GM21390 (cell line): ENCODE results near the gene CACNA2D3.

Source experiments
- ATAC-seq: cut with Tn5 transposase; IDR thresholded peaks from one replicate; pipeline ENCODE4 v1.9.1; 2021; ENCODE audit not compliant: unreplicated experiment

CACNA2D3 gene

DNA sequence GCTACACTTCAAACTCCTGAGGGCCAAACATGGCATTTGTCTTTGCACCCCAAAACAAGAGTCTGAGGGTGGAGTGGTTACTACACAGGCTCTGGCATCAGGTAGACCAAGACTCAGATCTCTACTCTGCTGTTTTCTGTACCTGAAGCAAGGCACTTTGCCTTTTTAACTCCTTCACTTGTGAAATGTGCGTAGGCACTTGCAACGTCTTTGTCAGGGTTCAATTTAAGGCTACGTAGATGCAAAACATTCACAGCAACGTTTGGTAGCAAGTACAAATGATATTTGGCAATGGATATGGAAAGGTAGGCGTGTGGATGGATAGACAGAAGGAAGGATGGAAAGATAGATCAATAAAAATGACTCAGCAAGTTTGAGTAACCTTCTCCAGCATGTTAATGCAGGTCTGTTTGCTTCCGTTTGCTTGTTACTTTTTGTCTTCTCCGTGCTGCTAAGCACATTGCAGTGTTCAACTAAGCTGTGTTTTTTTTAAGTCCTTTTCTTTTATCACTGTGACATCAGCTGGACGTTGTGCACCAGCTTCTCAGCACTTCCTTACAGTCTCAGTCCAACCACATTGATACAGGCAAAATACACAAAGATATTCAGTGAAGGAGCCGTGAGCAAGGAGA is 704.8 kb downstream of the CACNA2D3 start:
- no peak for ATAC-seq

- ATAC-seq: no peak
Measured at GRCh38 chr3:54827776-54828175, 705.4 kb downstream of the CACNA2D3 start.

DNA sequence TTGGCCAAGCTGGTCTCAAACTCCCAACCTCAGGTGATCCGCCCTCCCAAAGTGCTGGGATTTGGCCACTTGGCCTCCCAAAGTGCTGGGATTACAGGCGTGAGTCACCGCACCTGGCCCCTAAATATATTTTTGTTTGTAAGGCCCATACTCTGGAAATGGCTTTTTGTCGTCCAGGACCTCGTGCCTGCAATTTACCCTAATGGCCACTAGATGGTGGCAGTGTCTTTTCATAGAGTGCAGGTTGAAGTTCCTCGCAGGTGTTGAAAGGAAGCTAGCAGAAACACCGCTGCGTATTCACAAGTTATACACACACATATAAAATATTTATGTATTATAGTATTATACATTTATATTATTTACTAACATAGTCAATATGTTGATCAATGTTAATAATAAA is 708.3 kb downstream of the CACNA2D3 start:
- ATAC-seq: no peak

- no peak for ATAC-seq
Measured at GRCh38 chr3:54831112-54831511, 708.8 kb downstream of the CACNA2D3 start.

GRCh38 chr3:54832876-54833275 is 710.5 kb downstream of the CACNA2D3 start:
- no peak for ATAC-seq

DNA sequence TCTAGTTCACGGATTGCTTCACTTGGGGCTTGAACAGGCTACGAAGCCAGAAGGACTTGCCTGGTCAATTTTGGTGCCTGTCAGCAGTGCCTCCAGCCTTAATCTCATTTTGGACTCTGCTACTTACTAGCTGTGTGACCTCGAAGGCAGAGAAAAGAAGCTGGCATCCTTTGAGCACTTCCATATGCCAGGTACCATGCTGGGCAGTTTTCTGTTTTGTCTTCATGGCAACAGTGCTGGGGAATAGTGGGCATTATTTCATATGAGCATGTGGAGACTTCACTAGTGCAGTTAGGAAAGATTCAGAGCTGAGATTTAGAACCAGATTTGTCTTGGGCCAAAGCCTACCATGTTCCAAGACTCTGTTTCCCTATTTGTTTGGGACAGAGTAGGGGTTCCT is 713.3 kb downstream of the CACNA2D3 start:
- no peak for ATAC-seq

GRCh38 chr3:54836871-54837270 is 714.5 kb downstream of the CACNA2D3 start:
- ATAC-seq: no peak

GRCh38 chr3:54837964-54838363 is 715.6 kb downstream of the CACNA2D3 start:
- no peak for ATAC-seq

- ATAC-seq: no peak
Measured at GRCh38 chr3:54841471-54841870, 719.1 kb downstream of the CACNA2D3 start.

DNA sequence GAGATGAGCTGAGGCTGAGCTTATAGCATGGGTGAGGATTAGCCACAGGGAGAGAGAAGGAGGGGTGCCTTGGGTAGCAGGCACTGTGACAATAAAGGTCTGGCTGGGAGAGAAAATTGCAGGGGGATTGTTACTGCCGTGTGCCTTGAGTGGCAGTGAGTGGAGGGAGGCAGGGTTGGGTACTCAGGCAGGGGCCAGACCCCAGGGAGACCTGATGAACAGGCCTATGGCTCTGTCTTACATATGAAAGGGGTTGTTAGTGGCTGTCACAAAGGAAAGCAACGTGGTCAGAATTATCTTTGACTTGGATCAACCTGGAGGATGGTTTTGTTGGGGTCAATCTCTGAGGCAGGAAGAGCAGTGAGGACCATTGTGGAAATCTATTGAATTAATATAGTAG is 721.0 kb downstream of the CACNA2D3 start:
- no peak for ATAC-seq

GRCh38 chr3:54844211-54844610 is 721.9 kb downstream of the CACNA2D3 start:
- no peak for ATAC-seq

DNA sequence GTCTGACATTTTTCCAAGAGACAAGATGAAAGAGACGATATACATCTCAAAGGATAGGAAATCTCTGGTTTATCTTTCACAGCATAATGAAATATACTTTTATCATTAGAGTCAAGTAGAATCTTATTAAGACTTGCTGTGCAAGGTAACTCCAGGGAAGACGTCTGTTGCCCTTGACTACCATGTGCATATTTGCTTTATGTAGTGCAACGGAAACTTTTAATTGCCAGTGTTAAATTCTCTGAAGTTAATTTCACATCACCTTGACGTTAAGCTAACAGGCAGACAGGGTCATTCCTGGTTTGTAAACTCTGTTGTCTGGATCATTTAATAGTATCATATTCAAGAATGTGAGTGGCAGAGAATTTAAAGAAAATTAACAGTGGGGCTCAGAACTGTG is 722.7 kb downstream of the CACNA2D3 start:
- ATAC-seq: no peak

- no peak for ATAC-seq
Measured at GRCh38 chr3:54845551-54845950, 723.2 kb downstream of the CACNA2D3 start.

DNA sequence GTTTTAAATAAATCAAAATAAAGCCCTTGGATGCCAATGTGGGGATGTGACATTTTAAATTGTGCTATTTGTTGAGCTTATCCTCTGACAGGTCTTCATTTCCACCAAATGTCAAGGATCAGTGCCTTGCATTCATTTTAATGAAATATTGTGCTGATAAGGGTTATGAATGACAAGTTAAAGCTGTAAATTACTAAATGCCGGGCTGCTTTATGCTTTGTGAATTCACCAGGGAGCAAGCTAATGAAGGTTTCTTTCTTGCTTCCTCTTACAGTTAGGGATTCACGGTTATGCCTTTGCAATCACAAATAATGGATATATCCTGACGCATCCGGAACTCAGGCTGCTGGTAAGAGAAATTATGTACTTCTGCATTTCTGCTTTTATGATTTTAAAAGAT is 723.8 kb downstream of the CACNA2D3 start:
- no peak for ATAC-seq

DNA sequence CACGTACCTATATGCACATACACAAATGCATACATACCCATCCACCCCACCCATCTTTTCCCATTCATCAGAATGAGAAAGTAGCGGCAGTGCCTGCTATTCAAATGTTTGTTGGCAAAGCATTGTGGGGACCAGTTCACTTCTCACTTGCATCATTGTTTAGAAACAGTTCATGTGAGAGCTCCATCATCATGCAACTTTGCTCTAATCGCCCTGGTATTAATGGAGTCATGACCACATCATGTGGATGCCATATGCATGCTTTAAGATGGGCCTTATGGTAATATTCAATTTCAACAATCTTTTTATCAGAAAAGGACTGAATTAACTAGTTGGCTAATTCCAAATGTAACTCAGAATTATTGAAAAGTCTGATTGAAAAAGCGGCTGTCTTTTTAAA is 725.0 kb downstream of the CACNA2D3 start:
- no peak for ATAC-seq

- no peak for ATAC-seq
Measured at GRCh38 chr3:54849360-54849759, 727.0 kb downstream of the CACNA2D3 start.

DNA sequence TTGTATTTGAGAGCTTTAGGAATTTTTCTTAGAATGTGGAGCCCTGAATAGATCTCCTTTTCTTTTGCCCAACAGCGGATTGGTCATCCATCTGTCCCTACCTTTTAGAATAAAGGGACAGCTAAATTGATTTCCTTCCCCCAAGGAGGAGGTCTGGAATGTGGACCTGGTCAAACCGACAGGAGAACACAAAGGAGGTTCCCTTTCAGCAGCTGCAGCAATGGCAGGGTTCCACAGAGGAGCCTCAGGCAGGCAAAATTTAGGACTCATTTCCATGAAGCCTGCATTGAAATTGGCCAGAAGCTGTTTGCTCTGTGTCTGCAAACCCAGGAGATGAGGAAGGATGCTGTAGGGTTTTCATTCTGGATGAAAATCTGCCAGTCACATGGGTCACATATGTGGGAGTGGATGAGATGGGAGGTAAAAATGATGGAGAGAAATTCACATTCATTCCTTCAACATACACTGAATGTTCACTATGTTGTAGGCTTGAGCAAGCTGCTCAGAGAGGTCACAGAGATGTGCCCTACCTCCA is 728.2 kb downstream of the CACNA2D3 start:
- no peak for ATAC-seq

GRCh38 chr3:54853573-54854404 is 731.4 kb downstream of the CACNA2D3 start:
- peak; percentile 69 for ATAC-seq

DNA sequence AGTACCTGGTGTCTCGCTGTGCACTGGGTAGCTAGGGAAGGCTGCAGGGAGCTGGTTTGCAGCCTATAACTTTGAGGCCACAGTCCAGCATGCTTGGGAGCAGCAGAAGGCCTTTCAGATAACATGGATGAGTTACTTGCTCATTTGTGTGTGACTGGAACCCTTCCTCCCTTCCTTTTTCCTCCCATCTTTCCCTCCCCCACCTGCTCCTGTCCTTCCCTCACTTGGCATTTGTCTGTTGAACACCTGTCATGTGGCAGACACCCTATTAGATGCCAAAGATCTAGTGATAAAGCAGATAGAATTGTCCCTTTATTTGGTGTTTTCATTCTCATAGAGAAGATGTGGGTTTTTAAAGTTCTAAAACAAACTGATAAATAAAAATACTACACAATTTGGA is 733.9 kb downstream of the CACNA2D3 start:
- no peak for ATAC-seq

GRCh38 chr3:54857343-54857742 is 735.0 kb downstream of the CACNA2D3 start:
- no peak for ATAC-seq

GRCh38 chr3:54858093-54858785 is 735.9 kb downstream of the CACNA2D3 start:
- no peak for ATAC-seq

DNA sequence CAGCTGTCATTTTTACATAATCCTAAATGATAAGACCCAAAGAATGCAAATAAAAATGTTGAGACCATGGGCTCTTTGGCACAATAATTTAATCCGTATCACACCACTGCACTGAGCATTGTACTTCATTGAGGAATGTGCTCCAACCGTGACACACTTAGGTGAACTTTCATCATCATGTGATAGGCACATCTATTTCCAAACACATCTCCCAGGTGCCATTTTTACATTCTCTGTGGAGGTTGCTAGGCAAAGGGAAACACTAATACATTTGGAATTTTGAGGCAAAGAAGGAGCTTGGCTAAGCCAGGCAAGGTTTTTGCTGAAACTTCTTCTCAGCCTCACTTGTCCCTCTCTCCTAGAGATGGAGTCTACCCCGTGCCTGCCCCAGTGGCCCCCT is 736.8 kb downstream of the CACNA2D3 start:
- no peak for ATAC-seq
